COLO668 (cell line): ENCODE results near the gene HOXD4.

ENCODE experiments used
- DNase-seq: peaks from one replicate; lab custom pipeline; 2025; ENCODE audit not compliant: unreplicated experiment; lab: John Stamatoyannopoulos, UW

Gene HOXD4

DNA sequence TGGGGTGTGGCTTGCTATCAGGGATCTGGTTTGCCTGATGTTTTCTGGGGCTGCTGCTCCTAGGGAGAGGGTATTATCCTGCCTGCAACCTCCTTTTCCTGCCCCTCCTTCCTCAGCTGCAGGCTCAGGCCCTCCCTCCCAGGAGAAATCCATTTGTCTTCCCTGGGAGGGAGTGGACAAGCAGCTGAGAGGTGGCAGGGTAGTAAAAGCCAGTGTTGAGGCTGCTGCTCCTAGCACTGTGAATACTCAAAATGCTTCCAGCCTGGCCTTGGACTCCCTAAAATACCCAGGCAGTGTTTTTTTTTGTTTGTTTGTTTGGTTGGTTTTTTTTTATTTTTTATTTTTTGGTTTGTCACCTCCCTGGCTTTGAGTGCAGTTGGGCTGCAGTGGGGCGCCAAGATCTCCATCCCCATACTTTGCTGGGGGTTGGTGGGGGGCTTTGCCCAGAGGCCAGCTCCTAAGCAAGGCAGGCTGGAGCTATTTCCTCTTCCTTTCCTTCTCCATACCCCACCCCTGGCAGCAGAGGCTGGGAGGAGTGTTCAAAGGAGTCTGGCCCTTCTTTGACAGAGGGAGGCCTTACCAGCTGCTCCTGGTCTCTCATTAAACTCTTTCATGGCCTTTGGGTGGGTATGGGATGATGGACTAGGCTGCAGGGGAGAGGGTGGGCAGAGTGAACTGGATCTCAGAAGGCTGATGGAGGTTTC, 19.4 kb downstream of the HOXD4 start:
- DNase-seq = no peak

DNA sequence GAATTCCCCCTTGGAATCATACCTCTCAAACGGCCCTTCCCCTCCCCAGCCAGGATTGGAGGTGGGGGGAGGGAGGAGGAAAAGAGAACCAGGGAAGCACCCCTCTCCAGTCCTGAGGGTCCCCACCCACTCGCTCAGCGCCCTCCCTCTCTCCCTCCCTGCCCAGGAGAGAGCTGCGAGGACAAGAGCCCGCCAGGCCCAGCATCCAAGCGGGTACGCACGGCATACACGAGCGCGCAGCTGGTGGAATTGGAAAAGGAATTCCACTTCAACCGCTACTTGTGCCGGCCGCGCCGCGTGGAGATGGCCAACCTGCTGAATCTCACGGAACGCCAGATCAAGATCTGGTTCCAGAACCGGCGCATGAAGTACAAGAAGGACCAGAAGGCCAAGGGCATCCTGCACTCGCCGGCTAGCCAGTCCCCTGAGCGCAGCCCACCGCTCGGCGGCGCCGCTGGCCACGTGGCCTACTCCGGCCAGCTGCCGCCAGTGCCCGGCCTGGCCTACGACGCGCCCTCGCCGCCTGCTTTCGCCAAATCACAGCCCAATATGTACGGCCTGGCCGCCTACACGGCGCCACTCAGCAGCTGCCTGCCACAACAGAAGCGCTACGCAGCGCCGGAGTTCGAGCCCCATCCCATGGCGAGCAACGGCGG, 20.1 kb downstream of the HOXD4 start:
- DNase-seq = no peak

DNA sequence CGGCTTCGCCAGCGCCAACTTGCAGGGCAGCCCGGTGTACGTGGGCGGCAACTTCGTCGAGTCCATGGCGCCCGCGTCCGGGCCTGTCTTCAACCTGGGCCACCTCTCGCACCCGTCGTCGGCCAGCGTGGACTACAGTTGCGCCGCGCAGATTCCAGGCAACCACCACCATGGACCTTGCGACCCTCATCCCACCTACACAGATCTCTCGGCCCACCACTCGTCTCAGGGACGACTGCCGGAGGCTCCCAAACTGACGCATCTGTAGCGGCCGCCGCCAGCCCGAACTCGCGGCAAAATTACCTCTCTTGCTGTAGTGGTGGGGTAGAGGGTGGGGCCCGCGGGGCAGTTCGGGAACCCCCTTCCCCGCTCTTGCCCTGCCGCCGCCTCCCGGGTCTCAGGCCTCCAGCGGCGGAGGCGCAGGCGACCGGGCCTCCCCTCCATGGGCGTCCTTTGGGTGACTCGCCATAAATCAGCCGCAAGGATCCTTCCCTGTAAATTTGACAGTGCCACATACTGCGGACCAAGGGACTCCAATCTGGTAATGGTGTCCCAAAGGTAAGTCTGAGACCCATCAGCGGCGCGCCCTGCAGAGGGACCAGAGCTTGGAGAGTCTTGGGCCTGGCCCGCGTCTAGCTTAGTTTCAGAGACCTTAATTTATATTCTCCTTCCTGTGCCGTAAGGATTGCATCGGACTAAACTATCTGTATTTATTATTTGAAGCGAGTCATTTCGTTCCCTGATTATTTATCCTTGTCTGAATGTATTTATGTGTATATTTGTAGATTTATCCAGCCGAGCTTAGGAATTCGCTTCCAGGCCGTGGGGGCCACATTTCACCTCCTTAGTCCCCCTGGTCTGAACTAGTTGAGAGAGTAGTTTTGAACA, 20.9 kb downstream of the HOXD4 start:
- DNase-seq = no peak

DNA sequence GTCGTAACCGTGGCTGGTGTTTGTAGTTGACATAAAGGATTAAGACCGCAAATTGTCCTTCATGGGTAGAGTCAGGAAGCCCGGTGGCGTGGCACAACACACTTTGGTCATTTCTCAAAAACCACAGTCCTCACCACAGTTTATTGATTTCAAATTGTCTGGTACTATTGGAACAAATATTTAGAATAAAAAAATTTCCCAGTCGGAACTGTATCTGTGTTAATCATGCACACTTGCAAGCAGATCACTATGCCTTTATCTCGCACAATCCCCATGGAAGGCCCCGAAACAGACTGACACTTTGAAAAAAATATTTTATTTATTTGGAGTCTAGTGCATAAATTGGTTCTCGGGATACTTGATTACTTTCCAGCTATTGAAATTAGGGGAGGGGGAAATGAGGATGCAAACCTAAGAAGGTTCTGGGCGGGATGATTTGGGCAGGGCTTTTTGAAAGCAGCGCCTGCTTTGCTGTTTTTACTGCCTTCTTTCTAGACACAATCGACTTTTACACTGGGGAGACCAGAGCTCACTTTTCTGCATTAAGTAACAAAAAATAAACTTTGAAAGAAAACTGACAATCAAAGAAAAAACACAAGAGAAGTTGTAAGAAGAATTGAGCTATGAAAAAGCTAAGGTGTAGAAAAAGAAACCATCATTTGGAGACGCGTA, 21.7 kb downstream of the HOXD4 start:
- no peak for DNase-seq

DNA sequence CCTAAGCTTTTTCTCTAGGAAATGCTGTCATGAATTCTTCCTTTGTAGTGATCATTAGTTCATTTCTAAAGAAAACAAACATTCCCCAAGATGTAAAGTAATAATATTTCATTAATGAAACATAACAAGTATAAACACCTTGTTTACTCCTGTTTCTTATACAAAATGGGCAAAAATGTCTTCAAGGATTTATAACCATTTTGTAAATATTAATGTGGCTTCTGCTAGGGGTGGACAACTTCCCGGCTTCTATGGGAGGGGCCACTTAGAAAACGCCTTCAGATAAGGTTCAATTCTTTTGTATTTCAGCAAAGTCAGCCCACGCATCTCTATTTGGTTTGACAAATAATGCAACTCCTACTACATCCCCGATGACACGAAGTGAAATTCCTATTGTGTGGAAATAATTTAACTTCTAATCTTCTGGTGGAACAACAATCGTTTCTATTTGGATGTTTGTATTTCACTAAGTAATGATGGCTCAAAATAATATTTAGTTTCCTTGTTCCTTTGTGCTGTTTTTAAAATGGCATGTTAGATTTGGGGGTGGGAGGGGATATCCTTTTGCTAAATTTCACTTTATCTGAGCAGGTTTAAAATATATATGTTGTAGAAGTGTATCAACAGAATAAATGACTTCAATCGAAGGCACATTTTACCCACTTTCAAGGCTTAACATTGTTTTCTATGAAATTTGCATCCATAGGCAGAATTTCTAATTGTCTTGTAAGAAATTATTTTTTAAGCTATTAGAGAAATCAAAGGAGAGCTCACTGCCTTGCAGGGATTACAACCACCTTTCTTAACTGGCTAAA, 22.4 kb downstream of the HOXD4 start:
- no peak for DNase-seq

DNA sequence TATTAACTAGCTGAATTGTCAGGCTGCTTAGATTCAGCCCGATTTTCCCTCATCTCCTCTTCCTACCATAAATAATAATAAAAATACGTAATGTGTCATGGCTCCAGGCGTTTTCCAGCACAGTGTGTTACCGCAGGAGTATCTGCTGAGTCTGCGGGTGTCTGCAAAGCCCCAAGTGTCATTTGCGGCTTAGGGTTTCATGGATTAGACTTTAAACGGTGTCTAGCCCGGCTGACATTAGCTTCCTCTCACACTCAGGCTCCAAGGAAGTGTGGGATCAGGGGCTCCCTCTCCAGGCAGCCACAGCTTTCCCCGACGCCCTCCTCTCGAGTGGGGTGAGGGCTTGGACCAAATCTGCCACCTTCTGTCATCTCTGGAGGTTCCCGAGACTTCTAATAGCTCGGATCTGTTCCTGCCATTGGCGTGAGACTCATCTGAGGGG, 23.1 kb downstream of the HOXD4 start:
- DNase-seq = peak; percentile 51

DNA sequence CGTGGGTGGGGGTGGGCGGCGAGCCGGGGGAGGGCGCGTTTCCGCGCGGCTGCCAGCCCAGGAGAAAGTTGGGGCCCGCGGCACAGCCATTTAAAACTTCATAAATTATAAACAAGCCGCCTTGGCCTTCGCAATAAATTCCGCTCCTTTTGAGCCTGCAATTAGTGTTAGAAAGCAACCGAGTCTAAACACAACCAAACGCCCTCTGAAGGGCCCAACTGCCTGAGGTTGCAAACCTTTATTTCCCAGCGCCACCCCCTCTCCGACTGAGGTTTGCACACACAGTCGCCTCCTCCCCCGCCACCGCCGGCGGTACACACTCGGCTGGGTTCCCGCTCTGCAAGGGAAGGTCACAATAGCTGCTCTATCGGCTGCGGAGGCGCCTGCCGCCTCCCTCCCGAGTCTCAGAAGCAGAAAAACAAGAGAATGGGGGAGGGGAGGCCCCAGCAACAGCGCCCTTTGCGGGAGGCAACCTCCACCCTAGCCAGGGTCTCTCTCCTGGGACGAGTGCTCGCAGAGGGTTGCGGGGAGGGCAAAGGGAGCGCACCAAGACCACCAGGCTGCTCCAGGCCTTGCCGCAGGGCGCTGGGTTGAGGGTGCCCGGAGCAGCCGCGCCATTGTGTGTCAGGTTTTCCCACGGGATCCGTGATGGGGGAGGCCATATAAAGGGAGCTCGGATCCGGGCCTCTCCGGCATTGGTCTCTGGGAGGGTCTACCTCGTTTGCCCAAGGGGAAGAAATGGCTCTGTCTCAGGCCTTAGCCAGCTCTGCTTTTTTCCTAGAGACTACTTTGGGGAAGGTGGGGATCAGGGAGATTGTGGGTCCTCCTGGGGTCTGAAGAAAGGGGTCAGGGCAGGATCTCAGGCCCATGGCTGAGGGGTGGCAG, 23.7 kb downstream of the HOXD4 start:
- peak; percentile 84 for DNase-seq

DNA sequence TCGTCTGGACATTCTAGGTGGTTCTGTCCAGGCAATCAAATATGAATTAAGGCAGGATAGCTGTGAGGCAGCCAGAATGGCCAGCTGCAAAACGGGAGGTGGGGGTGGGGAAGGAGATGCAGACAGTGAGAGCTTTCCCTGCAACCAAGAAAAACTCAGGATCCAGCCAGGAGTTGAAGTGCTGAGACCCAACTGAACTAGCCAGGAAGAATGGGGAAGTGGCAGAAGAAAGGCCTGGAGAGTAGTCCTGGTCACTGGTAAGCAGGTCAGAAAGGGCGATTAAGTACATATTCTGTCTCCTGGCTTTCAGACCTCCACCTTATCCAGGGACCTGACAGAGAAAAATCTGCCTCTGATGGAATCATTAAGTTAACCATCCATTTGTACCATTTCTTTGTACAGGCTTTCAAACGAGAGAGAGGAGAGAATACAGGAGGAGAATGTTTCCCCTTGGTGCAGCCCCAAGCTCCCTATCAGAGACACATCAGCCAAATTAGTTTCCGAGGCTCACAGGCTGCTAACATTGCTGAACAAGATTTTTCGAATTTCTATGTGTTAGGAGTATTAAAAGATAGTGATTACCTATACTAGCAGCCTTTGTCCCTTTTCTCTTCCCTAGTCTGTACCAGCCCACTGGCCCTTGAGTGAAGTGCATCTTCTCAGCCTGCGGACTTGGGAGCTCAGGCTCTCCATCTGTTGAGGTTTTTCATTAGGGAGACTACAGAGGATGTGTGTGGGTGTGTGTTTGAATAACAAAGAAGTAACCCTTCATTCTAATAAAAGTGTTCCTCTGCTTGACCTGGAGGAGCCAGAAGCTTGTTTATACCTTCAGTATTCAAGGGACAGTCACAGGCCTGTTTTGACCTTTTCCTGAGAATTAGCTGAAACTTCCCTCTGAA, 24.6 kb downstream of the HOXD4 start:
- peak; percentile 24 for DNase-seq

DNA sequence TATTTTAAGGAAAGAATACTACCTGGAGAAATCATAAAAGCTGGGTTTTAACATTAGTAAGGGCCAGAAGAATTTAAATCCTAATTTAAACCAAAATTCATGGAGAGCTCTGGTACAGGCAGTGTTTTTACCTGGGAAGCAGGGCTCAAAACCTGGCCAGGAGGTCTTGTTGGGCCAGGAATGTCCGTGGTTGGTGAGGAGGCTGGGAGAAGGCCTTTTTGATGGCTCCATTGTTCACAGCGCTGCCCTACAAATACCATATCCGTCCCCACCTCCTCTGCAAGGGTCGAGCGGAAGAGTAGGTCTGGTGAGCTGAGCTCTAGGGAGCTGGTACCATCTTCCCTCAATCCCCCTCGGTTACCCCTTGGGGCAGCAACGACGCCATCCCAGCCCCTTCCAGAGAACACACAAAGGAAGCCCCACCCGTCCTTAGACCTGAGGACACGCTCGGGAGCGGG, 26.3 kb downstream of the HOXD4 start:
- DNase-seq = no peak

DNA sequence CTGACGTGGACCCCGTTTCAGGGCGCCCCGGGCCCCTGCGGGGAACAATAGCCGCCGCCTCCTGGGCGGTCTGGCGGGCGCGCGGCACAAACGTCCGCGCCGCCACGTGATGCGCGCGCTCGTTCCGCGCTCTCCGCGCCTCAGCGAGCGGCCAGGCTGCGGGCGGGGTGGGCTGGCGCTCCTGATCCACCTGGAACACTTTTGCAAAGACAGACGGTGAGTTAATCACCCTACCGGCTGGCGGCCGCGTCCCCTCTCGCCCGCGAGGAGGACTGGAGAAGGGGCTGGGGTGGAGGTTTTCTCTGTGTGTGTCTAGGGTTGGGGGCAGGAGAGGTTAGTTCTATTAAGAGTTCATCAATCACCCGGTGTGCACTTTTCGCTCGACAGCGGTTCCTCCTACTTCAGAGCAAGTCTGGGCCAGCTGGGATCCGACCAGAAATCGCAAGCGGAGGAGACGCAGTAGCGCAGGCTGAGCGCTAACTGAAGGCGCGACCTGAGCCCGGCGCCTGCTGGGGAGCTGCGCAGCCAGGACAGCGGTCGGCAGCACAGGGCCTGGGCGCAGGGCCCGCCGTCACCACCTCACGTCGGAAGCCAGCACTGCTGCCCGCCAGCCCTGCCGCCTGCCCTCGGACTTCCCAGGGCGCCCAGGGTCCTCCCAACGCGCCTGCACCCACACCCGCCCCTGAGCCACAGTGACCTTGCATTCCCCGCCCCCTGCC, 26.8 kb downstream of the HOXD4 start:
- peak; percentile 92 for DNase-seq

DNA sequence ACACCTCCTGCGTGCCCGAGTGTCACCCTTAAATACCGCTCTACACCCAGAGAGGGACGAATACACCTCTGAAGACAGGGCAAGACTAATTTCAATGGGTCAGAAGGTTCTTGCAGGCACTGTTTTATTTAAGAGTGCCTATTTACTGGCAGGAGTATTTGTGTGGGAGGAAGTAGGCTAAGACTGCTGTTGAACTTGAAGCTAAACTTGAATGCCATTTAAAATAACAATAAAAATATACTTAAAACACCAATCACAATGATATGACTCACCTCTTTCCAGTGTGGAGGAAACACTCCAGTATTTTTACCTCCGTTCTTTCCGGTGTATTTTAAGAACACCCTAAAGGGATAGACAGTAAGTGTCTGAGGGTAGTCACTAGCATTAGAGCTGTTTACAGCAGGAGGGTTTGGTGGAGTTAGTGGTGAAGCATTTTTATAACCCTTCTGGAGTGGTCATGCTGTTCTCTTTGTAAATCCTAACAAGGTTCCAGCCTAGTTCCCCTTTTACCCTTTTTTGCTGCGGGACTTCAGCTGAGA, 27.5 kb downstream of the HOXD4 start:
- DNase-seq = no peak

DNA sequence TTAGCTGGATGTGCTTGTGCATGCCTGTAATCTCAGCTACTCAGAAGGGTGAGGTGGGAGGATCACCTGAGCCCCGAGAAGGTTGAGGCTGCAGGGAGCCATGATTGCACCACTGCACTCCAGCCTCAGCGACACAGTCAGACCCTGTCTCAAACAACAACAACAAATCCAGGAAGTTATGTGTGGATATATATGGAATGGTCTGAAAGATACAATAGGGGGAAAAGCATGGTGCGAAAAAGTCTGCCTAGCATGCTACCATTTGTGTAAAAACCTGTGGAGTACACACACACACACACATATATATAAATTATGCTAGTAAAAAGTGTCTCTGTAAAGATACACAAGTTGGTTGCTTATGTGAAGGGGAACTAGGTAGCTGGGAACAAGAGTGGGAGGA, 30.2 kb downstream of the HOXD4 start:
- DNase-seq = no peak

DNA sequence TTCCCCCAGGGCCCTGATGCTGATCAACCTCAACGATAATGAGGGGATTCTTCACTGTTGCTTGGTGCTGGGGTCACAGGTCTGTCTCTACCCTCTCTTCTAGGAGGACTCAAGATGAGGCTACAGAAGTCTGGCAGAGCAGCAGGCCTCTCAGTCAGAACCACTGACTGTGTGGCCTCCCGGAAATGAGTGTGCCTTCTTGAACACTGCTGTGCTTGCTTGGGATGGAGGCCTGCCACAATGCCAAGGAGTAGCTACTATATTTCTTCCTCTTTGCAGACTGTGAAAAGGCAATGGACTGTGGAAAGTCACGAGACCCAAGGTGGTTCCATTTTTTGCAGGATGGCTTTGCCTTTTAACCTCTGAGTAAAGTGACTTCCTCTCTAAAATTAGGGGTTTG, 31.3 kb downstream of the HOXD4 start:
- DNase-seq = no peak

DNA sequence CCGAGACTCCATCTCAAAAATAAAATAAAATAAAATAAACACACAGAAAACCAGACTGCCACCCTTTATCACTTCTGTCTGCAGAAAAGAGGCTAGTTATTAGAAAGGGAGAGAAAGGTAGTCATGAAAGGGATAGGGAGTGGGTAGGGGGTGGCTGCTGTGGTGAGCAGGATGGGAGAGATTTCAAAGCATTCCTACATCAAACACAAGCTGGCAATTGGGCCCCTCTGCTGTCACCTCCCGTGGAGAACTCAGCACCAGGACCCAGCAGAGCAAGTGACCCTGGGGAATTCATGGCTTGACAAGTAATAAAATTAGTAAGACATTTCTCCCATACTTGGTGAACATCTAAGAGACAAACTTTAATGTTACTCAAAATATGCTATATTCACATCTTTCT, 33.4 kb downstream of the HOXD4 start:
- no peak for DNase-seq

DNA sequence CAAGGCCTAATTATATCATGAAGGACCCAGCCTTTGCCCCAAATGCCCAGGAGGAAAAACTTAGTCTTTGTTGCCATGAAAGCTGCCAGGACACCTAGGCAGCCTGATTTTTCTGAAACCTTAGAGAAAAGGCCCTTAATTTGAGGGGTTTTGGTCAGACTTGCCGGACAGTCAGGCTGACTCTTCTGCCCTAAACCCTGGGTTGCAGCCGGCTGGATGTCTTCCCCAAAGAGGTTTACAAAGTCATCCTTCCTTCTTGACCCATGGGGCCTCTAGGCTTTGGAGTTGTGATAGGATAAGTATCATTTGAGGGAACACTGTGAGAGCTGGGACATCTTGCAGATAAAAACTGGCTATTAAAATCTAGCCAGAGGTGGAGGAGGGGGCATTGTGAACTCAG, 34.7 kb downstream of the HOXD4 start:
- no peak for DNase-seq

DNA sequence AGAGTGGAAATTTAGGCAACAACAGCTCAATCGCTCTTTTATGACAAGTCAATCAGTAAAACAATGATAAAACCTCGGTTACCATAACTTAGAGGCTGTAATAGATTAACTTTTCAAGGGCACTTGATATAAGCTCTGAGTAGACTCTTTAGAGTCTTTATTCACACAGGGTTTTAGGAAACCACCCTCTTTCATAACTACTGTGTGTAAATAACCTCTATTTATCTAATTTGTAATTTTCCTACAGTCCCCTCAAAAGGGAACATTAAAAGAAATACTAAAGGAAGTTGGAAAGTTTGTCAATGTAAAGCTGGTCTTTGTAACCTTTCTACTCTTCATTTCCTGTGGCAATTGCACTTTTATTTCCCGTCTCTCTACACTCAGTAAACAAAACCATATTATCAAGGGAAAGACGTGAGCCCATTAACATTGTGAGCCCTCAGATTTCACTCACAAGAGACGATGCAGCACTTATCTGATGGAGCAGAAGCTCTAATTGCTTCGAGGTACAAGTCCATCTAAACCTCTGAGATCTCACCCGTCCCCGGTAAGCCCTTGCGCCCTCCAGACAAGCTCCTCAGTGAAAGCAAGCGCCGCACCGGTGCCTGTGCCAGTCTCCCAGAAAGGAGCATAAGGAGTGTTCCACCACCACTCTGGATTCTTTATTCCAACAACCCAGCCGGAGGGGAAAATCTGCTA, 36.0 kb downstream of the HOXD4 start:
- peak; percentile 38 for DNase-seq
